HepG2 (cell line): ENCODE results near the gene ADCYAP1R1. TPM values are rescaled to one million over a fixed set of nuclear protein-coding genes. Genes with fewer than 3 reads are reported as not detected.
A peak's percentile ranks its signal among the peaks of the same experiment; 100 is the strongest.

Experiments
- ATAC-seq: fragments of 200-7000 bp; cut with Tn5 transposase; 3 replicates; pipeline ENCODE4 v1.9.1; 2020; ENCODE audit warnings: mild to moderate bottlenecking, moderate library complexity
- BruUV-seq: library from RNA; stranded (reverse); fragments of 400-500 nt; replicated peaks from 2 replicates; lab custom pipeline; 2021; lab: Mats Ljungman, UMichigan
- CTCF ChIA-PET: fragments of 300-600 bp; formaldehyde crosslinking; extraction: SDS; loops from one replicate; lab custom pipeline; 2021; ENCODE audit warnings: low total read pairs, inconsistent platforms, low intra/inter-chr PET ratio; lab: Yijun Ruan, JAX
- POLR2A ChIA-PET: fragments of 350-600 bp; sonication (Branson Sonifier 250); formaldehyde crosslinking; loops from one replicate; lab custom pipeline; 2020; ENCODE audit warnings: antibody characterized with exemption, inconsistent platforms; lab: Yijun Ruan, JAX
- DNase-seq: peaks from one replicate; pipeline ENCODE4 v3.0.0-alpha.2; 2015; ENCODE audit warnings: low spot score
- FAIRE-seq: peaks from 3 replicates; lab custom pipeline; 2011; peaks lifted over from hg19 to GRCh38; lab: Jason Lieb, UNC
- H2AFZ ChIP-seq: one replicate; pipeline ENCODE4 v1.6.1; 2011; ENCODE audit warnings: low read length, inconsistent platforms
- H3K27ac ChIP-seq: fragments of 300-600 bp; 3 replicates; pipeline ENCODE4 v1.8.0; 2011; ENCODE audit warnings: mixed run types, mild to moderate bottlenecking, mixed read lengths, low read length, inconsistent platforms; ENCODE audit not compliant: insufficient read depth; ENCODE audit errors: extremely low read length
- H3K27me3 ChIP-seq, 2 experiments: fragments of 200-600 bp in 1 of 2; 2 replicates in 1 of 2; 3 replicates in 1 of 2; pipeline versions ENCODE4 v1.6.0 to v1.8.0; 2011; ENCODE audit warnings: low read length in 2 of 2, mild to moderate bottlenecking in 2 of 2, moderate library complexity in 2 of 2, inconsistent platforms in 1 of 2; ENCODE audit not compliant: insufficient read depth in 2 of 2, control insufficient read depth in 1 of 2
- H3K36me3 ChIP-seq, 2 experiments: fragments of 200-600 bp in 1 of 2; replicated peaks in 1 of 2; 2 replicates in 1 of 2; 3 replicates in 1 of 2; pipeline versions ENCODE4 v1.5.1 to v1.8.0; 2011; ENCODE audit warnings: low read length in 2 of 2, inconsistent platforms in 1 of 2; ENCODE audit not compliant: insufficient read depth in 2 of 2, control insufficient read depth in 1 of 2
- H3K4me1 ChIP-seq: 2 replicates; pipeline ENCODE4 v1.5.1; 2012; ENCODE audit warnings: low read length, inconsistent platforms; ENCODE audit not compliant: insufficient read depth
- H3K4me2 ChIP-seq: 2 replicates; pipeline ENCODE4 v1.6.0; 2011; ENCODE audit warnings: low read depth, low read length, inconsistent platforms
- H3K4me3 ChIP-seq, 3 experiments: fragments of 200-600 bp in 1 of 3; sonication (generic), shearing (Covaris generic) in 1 of 3; replicated peaks in 1 of 3; 2 replicates each; pipeline ENCODE4 v1.5.1; 2011 to 2016; ENCODE audit warnings: low read length in 3 of 3, inconsistent platforms in 2 of 3, low read depth in 2 of 3, mild to moderate bottlenecking in 2 of 3, control low read depth in 1 of 3, mixed read lengths in 1 of 3; ENCODE audit not compliant: insufficient read depth in 1 of 3
- H3K79me2 ChIP-seq: one replicate; pipeline ENCODE4 v1.6.1; 2011; ENCODE audit warnings: low read length, inconsistent platforms; ENCODE audit not compliant: insufficient read depth
- H3K9ac ChIP-seq: 2 replicates; pipeline ENCODE4 v1.6.0; 2011; ENCODE audit warnings: mild to moderate bottlenecking, low read depth, low read length, inconsistent platforms; ENCODE audit not compliant: insufficient read depth
- H3K9me3 ChIP-seq: 2 replicates; pipeline ENCODE4 v1.5.1; 2012; ENCODE audit warnings: mild to moderate bottlenecking, low read length
- H4K20me1 ChIP-seq: 2 replicates; pipeline ENCODE4 v1.6.0; 2011; ENCODE audit warnings: inconsistent platforms, mild to moderate bottlenecking, low read length, moderate library complexity; ENCODE audit not compliant: insufficient read depth
- DNMT3B ChIP-seq: conservative IDR thresholded peaks from 2 replicates; pipeline ENCODE4 v1.6.1; 2016; ENCODE audit warnings: missing biosample characterization, control low read depth
- MTA3 ChIP-seq: sonication (generic); formaldehyde crosslinking; IDR thresholded peaks from 2 replicates; pipeline ENCODE4 v1.4.0; 2020; ENCODE audit warnings: missing genetic modification reagents
- RXRB ChIP-seq: IDR thresholded peaks from 2 replicates; pipeline ENCODE4 v1.6.1; 2016; ENCODE audit warnings: borderline replicate concordance, missing genetic modification reagents, missing compliant biosample characterization
- TOE1 ChIP-seq: sonication (generic); formaldehyde crosslinking; IDR thresholded peaks from 2 replicates; pipeline ENCODE4 v1.4.0; 2020; ENCODE audit warnings: mild to moderate bottlenecking, missing genetic modification reagents
- ZBTB1 ChIP-seq: sonication (generic); formaldehyde crosslinking; IDR thresholded peaks from 2 replicates; pipeline ENCODE4 v1.4.0; 2020; ENCODE audit warnings: missing genetic modification reagents, borderline replicate concordance
- ZFY ChIP-seq: sonication (generic); formaldehyde crosslinking; IDR thresholded peaks from 2 replicates; pipeline ENCODE4 v1.4.0; 2020; ENCODE audit warnings: missing genetic modification reagents
- ZNF256 ChIP-seq: sonication (generic); formaldehyde crosslinking; conservative IDR thresholded peaks from 2 replicates; pipeline ENCODE4 v1.4.0; 2020; ENCODE audit warnings: missing genetic modification reagents
- ZNF354B ChIP-seq: sonication (generic); formaldehyde crosslinking; IDR thresholded peaks from 2 replicates; pipeline ENCODE4 v1.8.0; 2022; ENCODE audit warnings: mild to moderate bottlenecking, missing genetic modification reagents
- ZNF431 ChIP-seq: sonication (generic); formaldehyde crosslinking; IDR thresholded peaks from 2 replicates; pipeline ENCODE4 v1.9.0; 2022; ENCODE audit warnings: missing genetic modification reagents, low read depth, mild to moderate bottlenecking, borderline replicate concordance
- ZNF672 ChIP-seq: sonication (generic); formaldehyde crosslinking; IDR thresholded peaks from 2 replicates; pipeline ENCODE4 v1.8.1; 2022; ENCODE audit warnings: missing genetic modification reagents
- ZNF720 ChIP-seq: sonication (generic); formaldehyde crosslinking; IDR thresholded peaks from 2 replicates; pipeline ENCODE4 v1.4.0; 2020; ENCODE audit warnings: missing genetic modification reagents
- ZNF83 ChIP-seq: sonication (generic); formaldehyde crosslinking; IDR thresholded peaks from 2 replicates; pipeline ENCODE4 v1.4.0; 2020; ENCODE audit warnings: missing genetic modification reagents, mild to moderate bottlenecking, borderline replicate concordance
- WGBS: methylation state at CpG from one replicate; pipeline ENCODE4 v1.1.6; 2017; ENCODE audit warnings: low lambda C conversion rate; 5-methylcytosine and 5-hydroxymethylcytosine counted together
- in situ Hi-C: cut with HindIII; loops from 2 replicates; pipeline ENCODE4 v1.10.0; 2017; ENCODE audit warnings: low pct_unique_long_range_greater_than_20kb; ENCODE audit not compliant: extremely low pct_ligation_motif_present
- intact Hi-C: fragments of 100-400 bp; cut with micrococcal nuclease; formaldehyde crosslinking; loops from one replicate; pipeline ENCODE4 v1.10.0; 2022; ENCODE audit not compliant: unreplicated experiment
- polyA plus RNA-seq, 8 experiments: library from polyadenylated mRNA; depleted of rRNA in 3 of 8; stranded (reverse) in 7 of 8; unstranded in 1 of 8; fragments of >200 nt; fragmentation: Illumina TruSeq in 4 of 8; extraction: Trizol in 4 of 8; gene quantifications; 2 replicates each; pipeline versions ENCODE4 v1.2.1 to v1.2.3, GENCODE V29; 2011 to 2016; ENCODE audit warnings: low read depth in 4 of 8, missing spikeins in 1 of 8, mixed read lengths in 1 of 8; ENCODE audit not compliant: insufficient read depth in 1 of 8
- total RNA-seq, 5 experiments: library from RNA; depleted of rRNA; stranded (reverse); fragments of >200 nt; fragmentation: Illumina TruSeq; extraction: Trizol; gene quantifications; 2 replicates each; pipeline ENCODE4 v1.2.3, GENCODE V29; 2016; ENCODE audit warnings: low read depth in 1 of 5
- TF ChIP-seq, protein P1 (sequence below): sonication (generic); formaldehyde crosslinking; IDR thresholded peaks from 2 replicates; pipeline ENCODE4 v1.8.0; 2022; ENCODE audit warnings: mild to moderate bottlenecking, missing genetic modification reagents, borderline replicate concordance
- TF ChIP-seq, protein P2 (sequence below): IDR thresholded peaks from 2 replicates; pipeline ENCODE4 v1.6.1; 2018; ENCODE audit warnings: missing genetic modification reagents, mild to moderate bottlenecking, missing compliant biosample characterization
- TF ChIP-seq, protein P3 (sequence below): sonication (generic); formaldehyde crosslinking; IDR thresholded peaks from 2 replicates; pipeline ENCODE4 v1.4.0; 2020; ENCODE audit warnings: mild to moderate bottlenecking, missing genetic modification reagents
- TF ChIP-seq, protein P4 (sequence below): IDR thresholded peaks from 2 replicates; pipeline ENCODE4 v1.6.1; 2012; ENCODE audit warnings: inconsistent platforms
- TF ChIP-seq, protein P5 (sequence below): sonication (generic); formaldehyde crosslinking; conservative IDR thresholded peaks from 2 replicates; pipeline ENCODE4 v1.4.0; 2020; ENCODE audit warnings: missing genetic modification reagents

The ADCYAP1R1 gene
- total and polyA plus RNA-seq, 2 of the 13 experiments (the other 11 are each of a cell fraction or from before 2014, with no cell fraction given) = not detected

DNA sequence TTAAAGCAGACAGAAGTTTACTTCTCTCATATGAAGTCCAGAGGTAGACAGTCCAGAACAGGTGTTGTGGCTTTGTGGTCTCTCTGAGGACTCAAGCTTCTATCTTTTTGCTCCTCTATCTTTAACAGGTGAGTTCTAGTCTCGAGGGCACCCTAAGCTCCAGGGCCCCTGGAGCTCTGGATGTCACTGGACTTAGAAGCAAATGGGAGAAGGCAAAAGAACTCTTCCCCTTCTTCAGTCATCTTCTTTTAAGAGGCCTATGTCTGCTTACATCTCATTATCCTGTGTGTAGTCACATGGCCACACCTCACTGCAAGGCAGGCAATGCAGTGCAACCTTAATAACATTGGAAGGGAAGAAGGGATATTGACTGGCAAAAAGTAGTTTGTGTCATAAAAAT, 61.6 kb downstream of the ADCYAP1R1 start (continued):
- TF ChIP-seq, protein P1, sequence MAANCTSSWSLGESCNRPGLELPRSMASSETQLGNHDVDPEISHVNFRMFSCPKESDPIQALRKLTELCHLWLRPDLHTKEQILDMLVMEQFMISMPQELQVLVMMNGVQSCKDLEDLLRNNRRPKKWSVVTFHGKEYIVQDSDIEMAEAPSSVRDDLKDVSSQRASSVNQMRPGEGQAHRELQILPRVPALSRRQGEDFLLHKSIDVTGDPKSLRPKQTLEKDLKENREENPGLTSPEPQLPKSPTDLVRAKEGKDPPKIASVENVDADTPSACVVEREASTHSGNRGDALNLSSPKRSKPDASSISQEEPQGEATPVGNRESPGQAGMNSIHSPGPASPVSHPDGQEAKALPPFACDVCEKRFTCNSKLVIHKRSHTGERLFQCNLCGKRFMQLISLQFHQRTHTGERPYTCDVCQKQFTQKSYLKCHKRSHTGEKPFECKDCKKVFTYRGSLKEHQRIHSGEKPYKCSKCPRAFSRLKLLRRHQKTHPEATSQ (CRISPR knock-in tag) = no peak
- no peak for TF ChIP-seq ZFY (CRISPR knock-in tag)
- TF ChIP-seq ZNF256 (CRISPR knock-in tag) = no peak
- TF ChIP-seq RXRB (CRISPR knock-in tag) = no peak
- no peak for TF ChIP-seq ZNF672 (CRISPR knock-in tag)
- TF ChIP-seq ZNF354B (CRISPR knock-in tag) = no peak

DNA sequence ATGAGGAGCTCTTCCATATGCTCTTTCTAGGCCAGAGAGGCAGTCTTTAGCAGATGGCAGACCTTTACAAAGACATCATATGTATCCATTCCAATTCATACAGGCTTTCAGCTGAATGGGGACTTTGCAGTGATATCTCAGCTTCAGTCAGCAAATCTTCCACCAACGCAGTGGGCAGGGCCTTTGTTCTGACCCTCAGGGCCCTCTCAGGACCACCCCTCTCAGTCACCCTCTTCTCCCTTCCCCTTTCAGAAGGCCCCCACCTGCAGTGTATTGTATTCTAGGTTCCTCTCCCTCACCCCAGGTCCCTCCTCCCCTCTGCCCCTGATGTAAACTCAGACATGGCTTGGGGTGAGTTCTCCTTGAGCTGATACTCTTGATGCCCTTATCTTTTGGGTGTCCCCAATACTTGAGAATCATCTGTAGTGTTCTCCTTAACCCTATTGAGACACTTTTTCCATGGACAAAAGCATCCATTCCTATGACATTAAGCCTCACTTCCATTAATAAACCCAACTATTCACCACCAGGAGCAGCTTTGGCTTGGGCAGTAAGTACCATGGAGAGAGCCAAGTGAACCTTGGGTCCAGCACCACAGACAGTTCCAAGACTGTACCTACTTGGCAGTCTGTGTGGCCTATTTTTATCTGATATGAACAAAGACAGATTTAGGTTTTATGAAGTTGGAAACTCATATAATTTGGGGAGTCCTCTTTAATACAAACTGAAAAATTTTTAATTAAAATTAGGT, 62.7 kb downstream of the ADCYAP1R1 start:
- DNase-seq = no peak
- in situ Hi-C loops = no loop called here
- Histone ChIP-seq H3K9ac (no peak overlapping the region), H3K4me1 (no peaks in the 10 kb centered on the region), H3K9me3 (no peaks in the 10 kb centered on the region), H3K27ac (no peak overlapping the region), H2AFZ (no peak overlapping the region), H3K4me2 (no peak overlapping the region), H3K4me3 (no peak overlapping the region), H3K27me3 (0 out of 5 replicates have a peak, but pooled peaks cover 0 to 3% of the 10 kb centered on the region in 2 experiments), H3K36me3 (no peaks in the 10 kb centered on the region), H4K20me1 (no peaks in the 10 kb centered on the region), H3K79me2 (no peaks in the 10 kb centered on the region)
- 0% methylated on average over 1 of the region's 1 CpG for WGBS
- CTCF ChIA-PET = no interaction called here
- POLR2A ChIA-PET = no interaction called here
- BruUV-seq = no TSS peak
- intact Hi-C loops = no loop called here
- no peak for FAIRE-seq
- ATAC-seq = no peak
- TF ChIP-seq ZNF83 (CRISPR knock-in tag) (0 out of 2 replicates have a peak, but pooled peaks have one; percentile 36), ZNF720 (CRISPR knock-in tag) (0 out of 2 replicates have a peak, but pooled peaks have one; percentile 87), MTA3 (CRISPR knock-in tag) (peak; percentile 69; the same call in 1 of the 2 replicates), DNMT3B (CRISPR knock-in tag) (no peak), ZBTB1 (CRISPR knock-in tag) (peak; percentile 92; the same call in 1 of the 2 replicates), TOE1 (CRISPR knock-in tag) (no peak), ZNF431 (CRISPR knock-in tag) (0 out of 2 replicates have a peak, but pooled peaks have one; percentile 45)
- TF ChIP-seq, protein P2, sequence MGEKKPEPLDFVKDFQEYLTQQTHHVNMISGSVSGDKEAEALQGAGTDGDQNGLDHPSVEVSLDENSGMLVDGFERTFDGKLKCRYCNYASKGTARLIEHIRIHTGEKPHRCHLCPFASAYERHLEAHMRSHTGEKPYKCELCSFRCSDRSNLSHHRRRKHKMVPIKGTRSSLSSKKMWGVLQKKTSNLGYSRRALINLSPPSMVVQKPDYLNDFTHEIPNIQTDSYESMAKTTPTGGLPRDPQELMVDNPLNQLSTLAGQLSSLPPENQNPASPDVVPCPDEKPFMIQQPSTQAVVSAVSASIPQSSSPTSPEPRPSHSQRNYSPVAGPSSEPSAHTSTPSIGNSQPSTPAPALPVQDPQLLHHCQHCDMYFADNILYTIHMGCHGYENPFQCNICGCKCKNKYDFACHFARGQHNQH (CRISPR knock-in tag) = peak; percentile 56; the same call in 1 of the 2 replicates
- TF ChIP-seq, protein P3, sequence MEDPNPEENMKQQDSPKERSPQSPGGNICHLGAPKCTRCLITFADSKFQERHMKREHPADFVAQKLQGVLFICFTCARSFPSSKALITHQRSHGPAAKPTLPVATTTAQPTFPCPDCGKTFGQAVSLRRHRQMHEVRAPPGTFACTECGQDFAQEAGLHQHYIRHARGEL = no peak
- TF ChIP-seq, protein P4, sequence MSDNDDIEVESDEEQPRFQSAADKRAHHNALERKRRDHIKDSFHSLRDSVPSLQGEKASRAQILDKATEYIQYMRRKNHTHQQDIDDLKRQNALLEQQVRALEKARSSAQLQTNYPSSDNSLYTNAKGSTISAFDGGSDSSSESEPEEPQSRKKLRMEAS = no peak
- TF ChIP-seq, protein P5, sequence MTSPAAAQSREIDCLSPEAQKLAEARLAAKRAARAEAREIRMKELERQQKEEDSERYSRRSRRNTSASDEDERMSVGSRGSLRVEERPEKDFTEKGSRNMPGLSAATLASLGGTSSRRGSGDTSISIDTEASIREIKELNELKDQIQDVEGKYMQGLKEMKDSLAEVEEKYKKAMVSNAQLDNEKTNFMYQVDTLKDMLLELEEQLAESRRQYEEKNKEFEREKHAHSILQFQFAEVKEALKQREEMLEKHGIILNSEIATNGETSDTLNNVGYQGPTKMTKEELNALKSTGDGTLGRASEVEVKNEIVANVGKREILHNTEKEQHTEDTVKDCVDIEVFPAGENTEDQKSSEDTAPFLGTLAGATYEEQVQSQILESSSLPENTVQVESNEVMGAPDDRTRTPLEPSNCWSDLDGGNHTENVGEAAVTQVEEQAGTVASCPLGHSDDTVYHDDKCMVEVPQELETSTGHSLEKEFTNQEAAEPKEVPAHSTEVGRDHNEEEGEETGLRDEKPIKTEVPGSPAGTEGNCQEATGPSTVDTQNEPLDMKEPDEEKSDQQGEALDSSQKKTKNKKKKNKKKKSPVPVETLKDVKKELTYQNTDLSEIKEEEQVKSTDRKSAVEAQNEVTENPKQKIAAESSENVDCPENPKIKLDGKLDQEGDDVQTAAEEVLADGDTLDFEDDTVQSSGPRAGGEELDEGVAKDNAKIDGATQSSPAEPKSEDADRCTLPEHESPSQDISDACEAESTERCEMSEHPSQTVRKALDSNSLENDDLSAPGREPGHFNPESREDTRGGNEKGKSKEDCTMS (CRISPR knock-in tag) = peak; percentile 92; the same call in 1 of the 2 replicates
